GM12864 (cell line): Measurements from ENCODE around the gene KIF15.

ENCODE experiments used
- DNase-seq: peaks from one replicate; pipeline ENCODE4 v3.0.0-alpha.2; 2011; ENCODE audit warnings: low read depth
- H3K4me3 ChIP-seq: 2 replicates; pipeline ENCODE4 v1.5.1; 2011; ENCODE audit warnings: mild to moderate bottlenecking, low read depth, low read length, control low read depth
- TF ChIP-seq, protein P1 (sequence below): IDR thresholded peaks from 2 replicates; pipeline ENCODE4 v1.5.1; 2011; ENCODE audit warnings: low read depth, mild to moderate bottlenecking, moderate library complexity, low read length, control low read depth, inconsistent platforms; ENCODE audit errors: missing control alignments

KIF15 gene

DNA sequence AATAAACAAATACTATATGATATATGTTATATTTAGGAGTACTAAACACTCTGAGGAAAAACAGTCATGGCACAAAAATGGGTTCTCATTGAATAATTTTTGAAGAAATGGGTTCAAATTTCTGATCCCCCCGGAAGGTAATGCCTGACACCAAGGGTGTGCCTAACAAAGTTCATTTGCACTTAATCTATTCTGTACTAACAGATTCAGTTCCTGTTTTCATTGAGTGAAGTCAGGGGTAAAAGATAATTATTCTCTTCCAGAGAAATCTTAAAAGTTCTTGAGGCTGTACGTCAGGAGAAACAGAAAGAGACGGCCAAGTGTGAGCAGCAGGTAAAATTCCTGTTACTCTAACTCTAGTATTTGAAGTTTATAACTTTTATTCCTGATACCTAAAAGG is 65.6 kb downstream of the KIF15 start:
- DNase-seq = no peak
- TF ChIP-seq, protein P1, sequence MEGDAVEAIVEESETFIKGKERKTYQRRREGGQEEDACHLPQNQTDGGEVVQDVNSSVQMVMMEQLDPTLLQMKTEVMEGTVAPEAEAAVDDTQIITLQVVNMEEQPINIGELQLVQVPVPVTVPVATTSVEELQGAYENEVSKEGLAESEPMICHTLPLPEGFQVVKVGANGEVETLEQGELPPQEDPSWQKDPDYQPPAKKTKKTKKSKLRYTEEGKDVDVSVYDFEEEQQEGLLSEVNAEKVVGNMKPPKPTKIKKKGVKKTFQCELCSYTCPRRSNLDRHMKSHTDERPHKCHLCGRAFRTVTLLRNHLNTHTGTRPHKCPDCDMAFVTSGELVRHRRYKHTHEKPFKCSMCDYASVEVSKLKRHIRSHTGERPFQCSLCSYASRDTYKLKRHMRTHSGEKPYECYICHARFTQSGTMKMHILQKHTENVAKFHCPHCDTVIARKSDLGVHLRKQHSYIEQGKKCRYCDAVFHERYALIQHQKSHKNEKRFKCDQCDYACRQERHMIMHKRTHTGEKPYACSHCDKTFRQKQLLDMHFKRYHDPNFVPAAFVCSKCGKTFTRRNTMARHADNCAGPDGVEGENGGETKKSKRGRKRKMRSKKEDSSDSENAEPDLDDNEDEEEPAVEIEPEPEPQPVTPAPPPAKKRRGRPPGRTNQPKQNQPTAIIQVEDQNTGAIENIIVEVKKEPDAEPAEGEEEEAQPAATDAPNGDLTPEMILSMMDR = no peak
- H3K4me3 ChIP-seq = no peak overlapping the region

DNA sequence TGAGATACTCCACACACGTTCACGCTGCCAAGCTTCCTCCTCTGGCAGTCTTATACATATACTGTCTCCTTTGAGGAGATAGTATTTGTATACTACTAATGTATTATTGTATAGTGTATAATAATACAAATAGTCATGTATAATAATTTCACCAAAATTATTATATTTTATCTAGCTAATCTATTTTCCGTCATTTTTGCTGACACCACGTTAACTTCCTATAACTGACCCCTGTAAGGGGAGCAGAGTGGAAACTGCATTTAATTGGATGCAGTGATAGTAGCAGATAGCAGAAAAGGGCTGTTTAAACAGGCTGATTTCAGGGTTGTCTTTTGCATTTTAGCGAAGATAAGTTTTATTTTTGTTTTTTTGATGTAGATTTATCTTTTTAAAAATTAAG is 69.6 kb downstream of the KIF15 start:
- no peak overlapping the region for H3K4me3 ChIP-seq
- TF ChIP-seq, protein P1 = no peak
- no peak for DNase-seq

DNA sequence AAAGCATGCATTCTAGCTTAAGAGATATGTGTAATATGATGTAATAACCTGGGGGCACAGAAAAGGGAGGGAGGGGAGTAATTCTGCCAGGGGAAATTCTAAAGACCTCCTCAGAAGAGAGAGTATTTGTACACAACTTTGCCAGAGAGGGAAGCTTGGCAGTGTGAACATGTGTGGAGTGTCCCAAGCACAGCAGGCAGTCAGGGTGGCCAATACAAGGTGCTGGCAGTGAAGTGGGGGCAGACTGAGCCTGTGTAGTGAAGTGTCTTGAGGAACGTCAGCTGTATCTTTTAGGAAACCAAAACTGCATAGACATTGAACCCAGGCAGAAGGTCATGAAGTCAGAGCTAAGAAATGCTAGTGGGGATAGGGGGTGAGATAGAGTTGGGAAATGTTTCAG is 70.4 kb downstream of the KIF15 start:
- no peak for DNase-seq
- no peak overlapping the region for H3K4me3 ChIP-seq
- TF ChIP-seq, protein P1 = no peak

DNA sequence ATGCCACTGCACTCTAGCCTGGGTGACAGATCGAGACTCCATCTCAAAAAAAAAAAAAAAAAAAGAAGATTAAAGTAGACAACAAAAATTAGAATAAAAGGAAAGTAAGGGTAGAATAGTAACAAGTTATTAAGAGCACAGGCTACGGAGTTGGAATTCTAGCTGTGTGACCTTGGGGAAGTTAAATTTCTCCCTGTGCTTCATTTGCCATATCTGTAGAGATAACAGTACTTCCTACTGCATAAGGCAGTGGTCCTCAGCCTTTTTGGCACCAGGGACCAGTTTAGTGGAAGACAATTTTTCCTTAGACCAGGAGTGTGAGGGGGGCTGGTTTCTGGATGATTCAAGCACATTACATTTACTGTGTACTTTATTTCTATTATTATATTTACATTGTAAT is 71.4 kb downstream of the KIF15 start:
- H3K4me3 ChIP-seq = no peak overlapping the region
- no peak for DNase-seq
- TF ChIP-seq, protein P1 = no peak

DNA sequence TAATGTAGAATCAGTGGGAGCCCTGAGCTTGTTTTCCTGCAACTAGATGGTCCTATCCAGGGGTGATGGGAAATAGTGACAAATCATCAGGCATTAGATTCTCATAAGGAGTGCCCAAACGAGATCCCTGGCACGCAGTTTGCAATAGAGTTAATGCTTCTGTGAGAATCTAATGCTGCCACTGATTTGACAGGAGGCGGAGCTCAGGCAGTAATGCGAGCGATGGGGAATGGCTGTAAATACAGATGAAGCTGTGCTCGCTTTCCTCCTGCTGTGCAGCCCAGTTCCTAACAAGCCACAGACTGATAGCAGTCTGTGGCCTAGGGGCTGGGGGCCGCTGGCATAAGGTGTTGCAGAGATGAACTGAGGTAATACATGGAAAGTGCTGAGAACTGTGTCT is 71.8 kb downstream of the KIF15 start:
- TF ChIP-seq, protein P1 = no peak
- DNase-seq = no peak
- no peak overlapping the region for H3K4me3 ChIP-seq

DNA sequence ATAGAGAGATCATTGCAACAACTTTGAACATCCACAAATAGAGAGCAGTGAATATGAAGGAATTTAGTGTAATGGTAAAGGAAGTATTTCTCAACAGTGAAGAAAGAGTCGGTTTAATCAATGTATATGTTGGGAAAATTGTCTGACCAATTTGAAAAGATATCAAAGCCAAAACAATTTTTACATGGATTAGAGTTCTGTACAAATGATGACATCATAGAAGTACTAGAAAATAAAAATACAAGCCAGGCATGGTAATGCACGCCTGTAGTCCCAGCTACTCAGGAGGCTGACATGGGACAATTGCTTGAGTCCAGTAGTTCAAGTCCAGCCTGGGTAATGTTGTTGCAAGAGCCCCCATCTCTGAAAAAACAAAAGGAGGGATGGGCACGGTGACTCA is 74.1 kb downstream of the KIF15 start:
- no peak overlapping the region for H3K4me3 ChIP-seq
- TF ChIP-seq, protein P1 = no peak
- DNase-seq = no peak

DNA sequence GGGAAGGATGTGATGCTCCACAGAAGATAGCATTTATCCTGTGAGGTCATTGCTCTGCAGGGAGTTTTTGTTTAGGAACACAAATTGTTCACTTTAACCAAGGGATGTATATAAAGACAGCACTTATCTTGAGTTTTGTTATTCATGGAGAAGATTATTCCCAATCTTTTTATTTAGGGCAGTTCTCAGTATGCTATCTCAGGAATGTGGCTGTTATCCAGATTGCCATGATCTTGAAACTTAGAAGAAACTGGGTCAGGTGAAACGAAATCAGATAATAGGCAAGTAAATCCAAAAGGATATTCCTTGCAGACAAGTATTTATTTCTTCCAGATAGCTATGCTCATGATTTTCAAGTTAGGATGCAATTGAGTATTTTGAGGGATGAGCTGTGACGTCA is 80.8 kb downstream of the KIF15 start:
- TF ChIP-seq, protein P1 = no peak
- no peak overlapping the region for H3K4me3 ChIP-seq
- no peak for DNase-seq
